GM12891 (cell line): ENCODE results near the gene PAN3.

Experiments
- PAX5 ChIP-seq: IDR thresholded peaks from 2 replicates; pipeline ENCODE4 v1.6.1; 2011; ENCODE audit warnings: low read length, moderate library complexity, mild to moderate bottlenecking; ENCODE audit not compliant: insufficient read depth, severe bottlenecking
- POLR2A ChIP-seq: IDR thresholded peaks from 2 replicates; pipeline ENCODE4 v1.6.1; 2011; ENCODE audit warnings: low read depth, low read length, control low read depth
- POLR2AphosphoS5 ChIP-seq: IDR thresholded peaks from 2 replicates; pipeline ENCODE4 v1.6.1; 2011; ENCODE audit warnings: low read depth, low read length, control low read depth
- TAF1 ChIP-seq: IDR thresholded peaks from 2 replicates; pipeline ENCODE4 v1.6.1; 2011; ENCODE audit warnings: low read depth, low read length, control low read depth

DNA sequence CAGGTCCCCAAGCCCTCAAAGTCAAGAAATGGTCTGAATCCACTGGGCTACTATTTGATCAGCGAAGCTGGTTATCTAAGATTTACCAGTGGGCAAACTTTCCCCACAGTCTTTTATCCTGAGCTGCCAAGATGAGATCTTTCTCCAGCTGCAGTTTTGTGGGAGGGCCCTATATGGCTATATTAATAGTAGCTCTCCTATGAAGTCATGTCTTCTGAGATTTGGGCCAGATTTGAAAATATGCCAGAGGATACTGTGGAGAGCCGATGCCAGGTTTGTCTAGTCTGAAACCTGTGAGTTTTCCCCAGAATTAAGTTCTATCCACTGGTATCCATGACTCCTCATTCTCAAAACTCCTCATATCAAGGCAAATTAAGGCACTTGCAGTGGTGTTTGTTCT lies 183.4 kb downstream of the PAN3 start:
- TF ChIP-seq POLR2AphosphoS5 (no peak), PAX5 (no peak), POLR2A (no peak), TAF1 (no peak)
